HepG2 (cell line): ENCODE measurements around the gene RGMA. TPM values are rescaled to one million over a fixed set of nuclear protein-coding genes. Genes with fewer than 3 reads are reported as not detected.

Experiments used
- ATAC-seq: fragments of 200-7000 bp; cut with Tn5 transposase; 3 replicates; pipeline ENCODE4 v1.9.1; 2020; ENCODE audit warnings: mild to moderate bottlenecking, moderate library complexity
- BruUV-seq: library from RNA; stranded (reverse); fragments of 400-500 nt; replicated peaks from 2 replicates; lab custom pipeline; 2021; lab: Mats Ljungman, UMichigan
- CTCF ChIA-PET: fragments of 300-600 bp; formaldehyde crosslinking; extraction: SDS; loops from one replicate; lab custom pipeline; 2021; ENCODE audit warnings: low total read pairs, inconsistent platforms, low intra/inter-chr PET ratio; lab: Yijun Ruan, JAX
- POLR2A ChIA-PET: fragments of 350-600 bp; sonication (Branson Sonifier 250); formaldehyde crosslinking; loops from one replicate; lab custom pipeline; 2020; ENCODE audit warnings: antibody characterized with exemption, inconsistent platforms; lab: Yijun Ruan, JAX
- DNase-seq: peaks from one replicate; pipeline ENCODE4 v3.0.0-alpha.2; 2015; ENCODE audit warnings: low spot score
- FAIRE-seq: peaks from 3 replicates; lab custom pipeline; 2011; peaks lifted over from hg19 to GRCh38; lab: Jason Lieb, UNC
- H2AFZ ChIP-seq: one replicate; pipeline ENCODE4 v1.6.1; 2011; ENCODE audit warnings: low read length, inconsistent platforms
- H3K27ac ChIP-seq: fragments of 300-600 bp; 3 replicates; pipeline ENCODE4 v1.8.0; 2011; ENCODE audit warnings: mixed run types, mild to moderate bottlenecking, mixed read lengths, low read length, inconsistent platforms; ENCODE audit not compliant: insufficient read depth; ENCODE audit errors: extremely low read length
- H3K27me3 ChIP-seq, 2 experiments: fragments of 200-600 bp in 1 of 2; 2 replicates in 1 of 2; 3 replicates in 1 of 2; pipeline versions ENCODE4 v1.6.0 to v1.8.0; 2011; ENCODE audit warnings: low read length in 2 of 2, mild to moderate bottlenecking in 2 of 2, moderate library complexity in 2 of 2, inconsistent platforms in 1 of 2; ENCODE audit not compliant: insufficient read depth in 2 of 2, control insufficient read depth in 1 of 2
- H3K36me3 ChIP-seq, 2 experiments: fragments of 200-600 bp in 1 of 2; replicated peaks in 1 of 2; 2 replicates in 1 of 2; 3 replicates in 1 of 2; pipeline versions ENCODE4 v1.5.1 to v1.8.0; 2011; ENCODE audit warnings: low read length in 2 of 2, inconsistent platforms in 1 of 2; ENCODE audit not compliant: insufficient read depth in 2 of 2, control insufficient read depth in 1 of 2
- H3K4me1 ChIP-seq: 2 replicates; pipeline ENCODE4 v1.5.1; 2012; ENCODE audit warnings: low read length, inconsistent platforms; ENCODE audit not compliant: insufficient read depth
- H3K4me2 ChIP-seq: 2 replicates; pipeline ENCODE4 v1.6.0; 2011; ENCODE audit warnings: low read depth, low read length, inconsistent platforms
- H3K4me3 ChIP-seq, 3 experiments: fragments of 200-600 bp in 1 of 3; sonication (generic), shearing (Covaris generic) in 1 of 3; replicated peaks in 1 of 3; 2 replicates each; pipeline ENCODE4 v1.5.1; 2011 to 2016; ENCODE audit warnings: low read length in 3 of 3, inconsistent platforms in 2 of 3, low read depth in 2 of 3, mild to moderate bottlenecking in 2 of 3, control low read depth in 1 of 3, mixed read lengths in 1 of 3; ENCODE audit not compliant: insufficient read depth in 1 of 3
- H3K79me2 ChIP-seq: one replicate; pipeline ENCODE4 v1.6.1; 2011; ENCODE audit warnings: low read length, inconsistent platforms; ENCODE audit not compliant: insufficient read depth
- H3K9ac ChIP-seq: 2 replicates; pipeline ENCODE4 v1.6.0; 2011; ENCODE audit warnings: mild to moderate bottlenecking, low read depth, low read length, inconsistent platforms; ENCODE audit not compliant: insufficient read depth
- H3K9me3 ChIP-seq: 2 replicates; pipeline ENCODE4 v1.5.1; 2012; ENCODE audit warnings: mild to moderate bottlenecking, low read length
- H4K20me1 ChIP-seq: 2 replicates; pipeline ENCODE4 v1.6.0; 2011; ENCODE audit warnings: inconsistent platforms, mild to moderate bottlenecking, low read length, moderate library complexity; ENCODE audit not compliant: insufficient read depth
- ARNTL ChIP-seq: sonication (generic); formaldehyde crosslinking; IDR thresholded peaks from 2 replicates; pipeline ENCODE4 v1.4.0; 2020; ENCODE audit warnings: mild to moderate bottlenecking, missing genetic modification reagents
- ATM ChIP-seq: fragments of 450-650 bp; IDR thresholded peaks from 2 replicates; pipeline ENCODE4 v1.7.1; 2017; ENCODE audit warnings: mild to moderate bottlenecking, borderline replicate concordance
- GATA4 ChIP-seq: sonication (generic); IDR thresholded peaks from 2 replicates; pipeline ENCODE4 v1.6.1; 2016; ENCODE audit warnings: antibody characterized with exemption, low read depth, borderline replicate concordance
- MED13 ChIP-seq: sonication (generic); formaldehyde crosslinking; IDR thresholded peaks from 2 replicates; pipeline ENCODE4 v1.5.0; 2020; ENCODE audit warnings: missing genetic modification reagents
- MXI1 ChIP-seq: IDR thresholded peaks from 3 replicates; pipeline ENCODE4 v1.6.1; 2012; ENCODE audit warnings: low read depth, low read length, inconsistent platforms, borderline replicate concordance
- PCBP1 ChIP-seq: fragments of 200-400 bp; formaldehyde crosslinking; IDR thresholded peaks from 2 replicates; pipeline ENCODE4 v1.6.1; 2017; ENCODE audit warnings: mild to moderate bottlenecking, low read depth, low read length, borderline replicate concordance
- PHF20 ChIP-seq: sonication (generic); formaldehyde crosslinking; IDR thresholded peaks from 2 replicates; pipeline ENCODE4 v1.5.0; 2020; ENCODE audit warnings: mild to moderate bottlenecking, missing genetic modification reagents
- ZNF337 ChIP-seq: sonication (generic); formaldehyde crosslinking; IDR thresholded peaks from 2 replicates; pipeline ENCODE4 v1.5.1; 2020; ENCODE audit warnings: missing genetic modification reagents, low read depth, mild to moderate bottlenecking, borderline replicate concordance
- ZSCAN25 ChIP-seq: sonication (generic); formaldehyde crosslinking; IDR thresholded peaks from 2 replicates; pipeline ENCODE4 v1.8.0; 2022; ENCODE audit warnings: mild to moderate bottlenecking, missing genetic modification reagents
- WGBS: methylation state at CpG from one replicate; pipeline ENCODE4 v1.1.6; 2017; ENCODE audit warnings: low lambda C conversion rate; 5-methylcytosine and 5-hydroxymethylcytosine counted together
- in situ Hi-C: cut with HindIII; loops from 2 replicates; pipeline ENCODE4 v1.10.0; 2017; ENCODE audit warnings: low pct_unique_long_range_greater_than_20kb; ENCODE audit not compliant: extremely low pct_ligation_motif_present
- intact Hi-C: fragments of 100-400 bp; cut with micrococcal nuclease; formaldehyde crosslinking; loops from one replicate; pipeline ENCODE4 v1.10.0; 2022; ENCODE audit not compliant: unreplicated experiment
- polyA plus RNA-seq, 8 experiments: library from polyadenylated mRNA; depleted of rRNA in 3 of 8; stranded (reverse) in 7 of 8; unstranded in 1 of 8; fragments of >200 nt; fragmentation: Illumina TruSeq in 4 of 8; extraction: Trizol in 4 of 8; gene quantifications; 2 replicates each; pipeline versions ENCODE4 v1.2.1 to v1.2.3, GENCODE V29; 2011 to 2016; ENCODE audit warnings: low read depth in 4 of 8, missing spikeins in 1 of 8, mixed read lengths in 1 of 8; ENCODE audit not compliant: insufficient read depth in 1 of 8
- total RNA-seq, 5 experiments: library from RNA; depleted of rRNA; stranded (reverse); fragments of >200 nt; fragmentation: Illumina TruSeq; extraction: Trizol; gene quantifications; 2 replicates each; pipeline ENCODE4 v1.2.3, GENCODE V29; 2016; ENCODE audit warnings: low read depth in 1 of 5
- TF ChIP-seq, protein P1 (sequence below): sonication (generic); formaldehyde crosslinking; IDR thresholded peaks from 2 replicates; pipeline ENCODE4 v1.5.0; 2020; ENCODE audit warnings: mild to moderate bottlenecking, missing genetic modification reagents, moderate library complexity

RGMA gene
- total and polyA plus RNA-seq, 2 of the 13 experiments (the other 11 are each of a cell fraction or from before 2014, with no cell fraction given): not detected

DNA sequence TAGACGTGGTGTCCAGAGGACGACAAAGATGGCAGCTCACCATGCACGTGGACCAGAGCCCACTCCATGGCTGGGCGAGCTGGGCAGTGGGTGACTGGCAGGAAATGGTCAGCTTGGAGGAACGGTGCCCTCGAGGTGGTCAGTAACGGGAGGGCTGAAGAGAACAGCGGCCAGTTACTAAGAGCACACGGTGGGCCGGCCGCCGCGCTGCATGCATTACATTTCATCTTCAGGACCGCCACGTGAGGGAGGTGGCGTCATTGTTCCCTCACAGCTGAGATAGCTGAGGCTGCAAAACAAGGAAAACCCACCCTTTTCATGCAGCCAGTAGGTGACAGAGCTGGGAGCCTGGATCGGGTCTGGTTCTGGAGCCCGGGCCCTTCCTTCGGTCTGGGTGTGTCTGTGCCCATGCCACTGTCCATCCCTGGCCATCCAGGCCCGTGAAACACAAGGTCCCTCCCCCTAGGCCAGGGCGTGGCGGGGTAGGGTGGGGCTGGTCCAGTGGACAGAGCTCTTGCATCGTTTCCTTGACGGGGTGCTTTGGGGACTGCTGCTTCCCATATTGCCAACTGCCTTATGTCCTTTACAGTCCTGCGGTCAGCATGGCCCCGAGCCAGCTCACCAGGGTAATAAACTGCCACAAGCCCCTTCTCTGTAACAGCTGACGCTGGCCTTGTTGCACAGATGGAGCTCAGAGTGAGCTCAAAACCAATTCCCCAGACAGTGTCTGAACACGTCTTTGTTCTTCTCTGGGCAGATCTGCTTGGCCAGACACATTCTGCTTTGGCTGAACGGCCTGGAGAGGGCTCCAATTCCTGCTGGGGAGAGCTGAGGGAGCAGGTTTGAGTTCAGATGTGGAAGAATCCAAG, 51.8 kb downstream of the RGMA start:
- H3K27me3 ChIP-seq: 0 out of 5 replicates have a peak, but pooled peaks cover 0 to 4% of the 10 kb centered on the region in 2 experiments
- in situ Hi-C loops (no loop called here), intact Hi-C loops (no loop called here)
- TF ChIP-seq MED13 (CRISPR knock-in tag) (no peak), ZSCAN25 (CRISPR knock-in tag) (no peak), ATM (no peak), GATA4 (no peak)
- no peak overlapping the region for H3K9ac ChIP-seq
- no peak overlapping the region for H3K4me3 ChIP-seq
- CTCF ChIA-PET: no interaction called here
- no peaks in the 10 kb centered on the region for H4K20me1 ChIP-seq
- H3K79me2 ChIP-seq: no peaks in the 10 kb centered on the region
- H3K27ac ChIP-seq: no peak overlapping the region
- FAIRE-seq (no peak), DNase-seq (no peak), ATAC-seq (no peak)
- POLR2A ChIA-PET: no interaction called here
- no TSS peak for BruUV-seq
- no peaks in the 10 kb centered on the region for H3K9me3 ChIP-seq
- peaks cover 8% of the 10 kb centered on the region for H3K4me1 ChIP-seq
- H2AFZ ChIP-seq: no peak overlapping the region
- no peak overlapping the region for H3K4me2 ChIP-seq
- H3K36me3 ChIP-seq: no peaks in the 10 kb centered on the region
- WGBS: 79% methylated on average over 26 of the region's 29 CpGs

DNA sequence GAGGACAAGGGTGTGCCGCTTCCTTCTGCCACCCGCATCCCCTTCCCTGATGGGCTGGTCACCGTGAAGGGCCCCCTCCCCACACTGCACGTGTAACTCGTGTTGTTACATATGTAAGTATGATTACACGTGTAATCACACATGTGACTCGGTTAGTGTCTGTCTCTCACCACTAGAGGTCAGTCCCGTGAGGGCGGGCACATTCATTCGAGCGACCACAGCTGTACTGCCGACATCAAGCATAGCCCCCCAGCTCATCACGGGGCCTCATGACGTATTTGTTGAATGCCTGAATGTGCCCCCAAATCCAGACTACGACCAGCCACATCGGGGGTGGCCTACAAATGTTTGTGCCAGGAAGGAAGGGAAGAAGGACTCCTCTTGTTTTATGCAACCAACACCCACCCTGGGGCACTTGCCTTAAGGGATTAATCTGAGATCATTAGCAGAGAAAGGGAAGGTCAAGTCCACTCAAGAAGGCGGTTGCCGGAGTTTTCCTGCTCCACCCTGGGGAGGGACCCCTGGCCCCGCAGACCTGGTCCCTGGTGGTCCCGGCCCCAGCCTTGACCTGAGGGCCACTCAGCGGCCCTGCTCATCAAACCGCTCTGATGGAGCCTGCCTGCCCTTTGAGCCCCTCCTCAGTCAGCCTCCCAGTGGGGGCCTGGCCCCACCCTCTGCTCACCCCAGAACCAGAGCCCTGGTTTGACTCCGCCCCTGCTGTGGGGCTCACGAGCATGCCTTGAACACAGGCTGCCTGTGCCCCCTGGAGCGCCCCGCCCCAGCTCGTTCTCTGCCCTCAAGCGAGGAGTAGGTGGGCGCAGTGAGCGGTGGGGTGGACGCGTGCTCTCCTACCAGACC, 52.8 kb downstream of the RGMA start:
- Histone ChIP-seq H3K27me3 (0 out of 5 replicates have a peak, but pooled peaks cover 0 to 6% of the 10 kb centered on the region in 2 experiments), H2AFZ (no peak overlapping the region), H3K27ac (no peak overlapping the region), H3K4me3 (no peak overlapping the region), H3K9ac (no peak overlapping the region), H3K4me1 (peaks cover 9% of the 10 kb centered on the region), H3K36me3 (no peaks in the 10 kb centered on the region), H3K9me3 (no peaks in the 10 kb centered on the region), H3K4me2 (peak overlapping the region; percentile 50), H3K79me2 (no peaks in the 10 kb centered on the region), H4K20me1 (no peaks in the 10 kb centered on the region)
- DNase-seq (peak; percentile 28), ATAC-seq (peak; percentile 61), FAIRE-seq (no peak)
- 46% methylated on average over 25 of the region's 32 CpGs for WGBS
- in situ Hi-C loops: no loop called here
- no TSS peak for BruUV-seq
- intact Hi-C loops: no loop called here
- ChIA-PET CTCF (interaction anchor here (1.3 kb wide), 1 partner anchor 1084 kb away, joined by 9 read pairs; no protein-coding TSS in a partner anchor), POLR2A (interaction anchor here (2.0 kb wide), 1 partner anchor 1084 kb away, joined by 5 read pairs; no protein-coding TSS in a partner anchor)
- TF ChIP-seq PHF20 (CRISPR knock-in tag) (no peak), PCBP1 (no peak), ZNF337 (no peak), MXI1 (peak; percentile 31; the same call in 1 of the 3 replicates), ARNTL (CRISPR knock-in tag) (peak; percentile 53; the same call in 1 of the 2 replicates)
- TF ChIP-seq, protein P1, sequence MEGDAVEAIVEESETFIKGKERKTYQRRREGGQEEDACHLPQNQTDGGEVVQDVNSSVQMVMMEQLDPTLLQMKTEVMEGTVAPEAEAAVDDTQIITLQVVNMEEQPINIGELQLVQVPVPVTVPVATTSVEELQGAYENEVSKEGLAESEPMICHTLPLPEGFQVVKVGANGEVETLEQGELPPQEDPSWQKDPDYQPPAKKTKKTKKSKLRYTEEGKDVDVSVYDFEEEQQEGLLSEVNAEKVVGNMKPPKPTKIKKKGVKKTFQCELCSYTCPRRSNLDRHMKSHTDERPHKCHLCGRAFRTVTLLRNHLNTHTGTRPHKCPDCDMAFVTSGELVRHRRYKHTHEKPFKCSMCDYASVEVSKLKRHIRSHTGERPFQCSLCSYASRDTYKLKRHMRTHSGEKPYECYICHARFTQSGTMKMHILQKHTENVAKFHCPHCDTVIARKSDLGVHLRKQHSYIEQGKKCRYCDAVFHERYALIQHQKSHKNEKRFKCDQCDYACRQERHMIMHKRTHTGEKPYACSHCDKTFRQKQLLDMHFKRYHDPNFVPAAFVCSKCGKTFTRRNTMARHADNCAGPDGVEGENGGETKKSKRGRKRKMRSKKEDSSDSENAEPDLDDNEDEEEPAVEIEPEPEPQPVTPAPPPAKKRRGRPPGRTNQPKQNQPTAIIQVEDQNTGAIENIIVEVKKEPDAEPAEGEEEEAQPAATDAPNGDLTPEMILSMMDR (CRISPR knock-in tag): peak; percentile 75
